Heart right ventricle (tissue), 16 donors: ENCODE results near the gene DGKI. TPM values are rescaled to one million over a fixed set of nuclear protein-coding genes. Genes with fewer than 3 reads are reported as not detected.

Experiments used
- ATAC-seq, 8 donors: fragments of 200-7000 bp; cut with Tn5 transposase; one replicate each; pipeline ENCODE4 v1.9.1; 2020; ENCODE audit warnings: mild to moderate bottlenecking in 8 of 8, moderate library complexity in 8 of 8, moderate number of reproducible peaks in 1 of 8
- DNase-seq, 2 donors: peaks; one replicate each; pipeline ENCODE4 v3.0.0-alpha.2; 2020
- H3K27ac ChIP-seq, 10 donors: fragments of 200-600 bp; sonication (generic) in 2 of 10; one replicate each; pipeline versions ENCODE4 v1.5.0 to v1.8.0; 2020 to 2022; ENCODE audit warnings: mild to moderate bottlenecking in 3 of 10
- H3K27me3 ChIP-seq, 7 donors: fragments of 200-600 bp; one replicate each; pipeline ENCODE4 v1.8.0; 2021 to 2022; ENCODE audit warnings: mild to moderate bottlenecking in 2 of 7
- H3K36me3 ChIP-seq, 9 donors: fragments of 200-600 bp; sonication (generic) in 1 of 9; one replicate each; pipeline versions ENCODE4 v1.5.0 to v1.8.0; 2020 to 2022; ENCODE audit warnings: mild to moderate bottlenecking in 2 of 9
- H3K4me1 ChIP-seq, 9 donors: fragments of 200-600 bp; sonication (generic) in 1 of 9; one replicate each; pipeline versions ENCODE4 v1.5.0 to v1.8.0; 2020 to 2022; ENCODE audit warnings: mild to moderate bottlenecking in 4 of 9
- H3K4me3 ChIP-seq, 10 donors: fragments of 200-600 bp; sonication (generic) in 2 of 10; one replicate each; pipeline versions ENCODE4 v1.5.0 to v1.8.0; 2020 to 2022; ENCODE audit warnings: mild to moderate bottlenecking in 7 of 10, moderate library complexity in 2 of 10
- H3K9me3 ChIP-seq, 11 donors: fragments of 200-600 bp in 10 of 11; sonication (generic) in 2 of 11; one replicate each; pipeline versions ENCODE4 v1.5.0 to v1.8.0; 2013 to 2022; ENCODE audit warnings: mild to moderate bottlenecking in 2 of 11, control low read depth in 1 of 11, moderate library complexity in 1 of 11
- CTCF ChIP-seq, 9 donors: fragments of 200-600 bp; sonication (generic) in 2 of 9; IDR thresholded peaks; one replicate each; pipeline versions ENCODE4 v1.5.0 to v1.8.0; 2021 to 2022; ENCODE audit warnings: antibody characterized with exemption in 9 of 9, mild to moderate bottlenecking in 5 of 9, moderate library complexity in 1 of 9
- WGBS, 2 donors: extraction: QIAGEN DNeasy Blood & Tissue Kit; methylation state at CpG; one replicate each; pipeline ENCODE4 v1.1.7; 2013; ENCODE audit warnings: inconsistent platforms in 1 of 2; 5-methylcytosine and 5-hydroxymethylcytosine counted together
- intact Hi-C, 10 donors: fragments of 100-400 bp; cut with DNase I; formaldehyde crosslinking; loops; one replicate each; pipeline versions ENCODE4 v1.11.1 to v1.14.2; 2022
- polyA plus RNA-seq, 2 donors: library from polyadenylated mRNA; stranded (reverse); fragments of 200-250 nt; gene quantifications; one replicate each; pipeline ENCODE4 v1.2.3, GENCODE V29; 2013
- total RNA-seq, 10 donors: library from RNA; stranded (reverse); fragmentation: NEBNext Ultra II Directional in 3 of 10; extraction: Animal tissue kit (Norgen Biotek cat#: 25700) in 3 of 10; gene quantifications; one replicate each; pipeline versions ENCODE4 v1.2.1 to v1.2.4, GENCODE V29; 2021 to 2023
- donor health status: Arrhythmogenic right ventricular cardiomyopathy.
- donor health status: ischemic (EF 13 %, LVEDD 7.1; RV severe dilation, severe dysfunction).
- donor health status: healthy with polysubstance abuse.
- donor health status: DM: no; HTN: yes; CAD: no.
- donor health status: DM: no; HTN: no; CAD: no.
- donor health status: ischemic (EF 25% LVEDD 6.9; RV normal size, moderate dysfunction).
- donor health status: ischemic (EF 25% LVEDD 5.7; RV mildly dilated, moderate dysfunction).
- donor health status: healthy.
- donor health status: DM: yes; HTN: yes; CAD: no.
- donor health status: Ischemic cardiomyopathy.
- donor health status: ischemic (EF 35%, LVEDD 5.7; RV mildly dilated, moderate dysfunction).
- donor health status: nonischemic (EF 11% LVEDD 7.7; RV severe dilation, severe dysfunction).
- donor health status: DM: yes; HTN: yes; CAD: no.
- donor health status: PGD.
- donor health status: ischemic (EF 29% LVEDD 5.4; RV normal size, mild dysfunction).
- donor health status: nonischemic (EF 23%, LVEDD 6.1; RV moderate dilation, normal function).

DGKI gene
- total and polyA plus RNA-seq, 12 donors: 0.16 to 2.6 (median 1.2) TPM

- Histone ChIP-seq H3K9me3 (peaks cover 0 to 21% (median 9%) of the 10 kb centered on the region in 11 donors), H3K27me3 (no peaks in the 10 kb centered on the region), H3K4me3 (no peak overlapping the region), H3K27ac (no peak overlapping the region), H3K36me3 (no peaks in the 10 kb centered on the region), H3K4me1 (peaks cover 0 to 25% (median 3%) of the 10 kb centered on the region in 9 donors)
- 63 to 72% methylated on average over 7 of the region's 7 CpGs for WGBS, 2 donors
- TF ChIP-seq CTCF (IDR thresholded peaks at IDR 0.05): no peak
- intact Hi-C loops: no loop called here
- peak in 1 of 8 donors; percentile 29 for ATAC-seq
- DNase-seq: no peak
Observed at GRCh38 chr7:137829337-137829992, 17.3 kb downstream of the DGKI start.

DNA sequence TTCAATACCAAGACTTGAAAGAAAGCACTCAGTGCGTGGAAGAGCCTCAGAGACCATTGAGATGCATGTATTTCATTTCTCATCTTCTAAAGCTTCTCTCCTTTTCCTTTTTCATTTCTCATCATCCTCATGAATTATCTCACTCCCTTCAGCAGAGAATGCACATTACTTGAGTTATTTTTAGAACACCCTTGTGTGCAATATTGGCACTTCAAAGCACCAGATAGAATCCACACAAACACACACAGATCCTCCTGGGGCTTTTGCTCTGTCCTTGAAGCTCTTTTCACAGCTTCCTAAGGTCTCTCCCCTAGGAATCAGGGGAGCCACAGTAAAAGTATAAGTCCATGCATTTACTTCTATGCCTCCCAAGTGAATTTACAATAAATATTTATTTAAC lies 18.3 kb downstream of the DGKI start:
- Histone ChIP-seq H3K4me3 (no peak overlapping the region), H3K4me1 (peaks cover 0 to 25% (median 3%) of the 10 kb centered on the region in 9 donors), H3K27ac (no peak overlapping the region), H3K27me3 (no peaks in the 10 kb centered on the region), H3K9me3 (peaks cover 0 to 16% (median 8%) of the 10 kb centered on the region in 11 donors), H3K36me3 (no peaks in the 10 kb centered on the region)
- 89 to 93% methylated on average over 1 of the region's 1 CpG for WGBS, 2 donors
- intact Hi-C loops: no loop called here
- DNase-seq (no peak), ATAC-seq (peak in 2 of 8 donors; percentile 48 to 70)
- no peak for TF ChIP-seq CTCF (IDR thresholded peaks at IDR 0.05)

DNA sequence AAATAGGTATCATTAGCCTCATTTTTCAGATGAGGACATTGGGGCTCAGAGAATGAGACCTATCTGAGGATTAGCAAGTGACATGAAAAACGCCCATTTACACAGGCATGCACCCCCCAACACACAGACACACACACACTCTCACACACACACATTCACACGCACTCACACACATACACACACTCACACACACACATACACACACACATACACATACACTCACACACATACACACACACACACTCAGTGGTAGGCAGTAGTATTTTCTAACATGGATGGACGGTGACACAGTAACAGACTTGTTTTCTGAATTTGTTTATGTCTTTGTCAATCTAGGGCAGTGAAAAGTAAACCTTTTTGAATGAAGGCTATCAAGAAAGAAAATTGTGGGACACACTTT lies 21.3 kb downstream of the DGKI start:
- no peak for ATAC-seq
- 92 to 97% methylated on average over 3 of the region's 3 CpGs for WGBS, 2 donors
- no peaks in the 10 kb centered on the region for H3K36me3 ChIP-seq
- intact Hi-C loops: no loop called here
- no peak for DNase-seq
- no peak overlapping the region for H3K27ac ChIP-seq
- no peak overlapping the region for H3K4me3 ChIP-seq
- TF ChIP-seq CTCF (IDR thresholded peaks at IDR 0.05): no peak
- H3K9me3 ChIP-seq: no peaks in the 10 kb centered on the region
- no peaks in the 10 kb centered on the region for H3K27me3 ChIP-seq
- peaks cover 3 to 31% (median 7%) of the 10 kb centered on the region in 9 donors for H3K4me1 ChIP-seq

DNA sequence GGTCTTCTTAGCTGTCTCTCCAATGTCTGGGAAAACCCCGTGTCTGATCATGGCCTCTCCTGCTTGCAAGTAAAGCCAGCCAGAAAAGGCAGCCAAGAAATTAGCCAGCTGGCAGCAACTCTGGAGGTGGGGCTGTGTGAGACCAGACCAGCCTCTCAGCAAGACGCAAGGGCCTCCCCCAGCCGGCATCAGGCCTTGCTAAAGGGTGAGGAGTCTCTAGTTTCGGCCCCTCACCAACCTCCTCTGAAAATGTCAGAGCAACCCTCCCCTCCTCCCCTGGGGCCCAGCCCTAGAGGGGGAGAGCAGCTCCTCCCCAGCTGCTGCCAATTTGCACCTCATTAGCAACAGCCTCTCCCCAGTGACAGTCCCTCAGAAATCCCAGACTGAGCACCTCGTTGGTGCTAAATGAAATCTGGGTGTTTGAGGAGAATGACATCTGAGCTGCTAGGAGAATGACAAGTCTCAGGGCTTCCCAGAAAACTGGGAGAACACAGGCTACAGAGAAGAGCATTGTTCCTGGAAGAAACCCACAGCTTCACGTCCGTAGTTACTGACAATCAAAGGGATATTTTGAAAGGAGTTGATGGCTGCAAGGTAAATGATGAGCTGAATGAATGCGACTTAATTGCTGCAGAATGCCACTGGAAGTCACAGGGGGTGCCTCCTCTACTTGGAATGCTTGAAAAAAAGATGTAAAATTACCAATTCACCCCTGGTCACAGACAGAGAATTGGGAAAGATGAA lies 25.9 kb downstream of the DGKI start:
- no peaks in the 10 kb centered on the region for H3K36me3 ChIP-seq
- ATAC-seq: peak; percentile 77 to 96 (median 90)
- 17 to 19% methylated on average over 8 of the region's 8 CpGs for WGBS, 2 donors
- H3K9me3 ChIP-seq: no peaks in the 10 kb centered on the region
- no peak for TF ChIP-seq CTCF (IDR thresholded peaks at IDR 0.05)
- intact Hi-C loops: no loop called here
- H3K27me3 ChIP-seq: no peaks in the 10 kb centered on the region
- peak overlapping the region in 1 of 10 donors; percentile 6 for H3K4me3 ChIP-seq
- H3K4me1 ChIP-seq: peaks cover 0 to 14% (median 10%) of the 10 kb centered on the region in 9 donors
- H3K27ac ChIP-seq: peak overlapping the region in 4 of 10 donors; percentile 22 to 39 (median 32)
- peak; percentile 67 to 76 for DNase-seq
